GM10266 (cell line): ENCODE data around the gene RFX7.

Source experiments
- DNase-seq: peaks from one replicate; pipeline ENCODE4 v3.0.0; 2012; ENCODE audit errors: extremely low spot score
- TF ChIP-seq, protein P1 (sequence below): IDR thresholded peaks from 2 replicates; pipeline ENCODE4 v1.5.1; 2012; ENCODE audit warnings: mild to moderate bottlenecking, low read depth; ENCODE audit not compliant: control insufficient read depth, insufficient read depth; ENCODE audit errors: missing control alignments

The RFX7 gene

DNA sequence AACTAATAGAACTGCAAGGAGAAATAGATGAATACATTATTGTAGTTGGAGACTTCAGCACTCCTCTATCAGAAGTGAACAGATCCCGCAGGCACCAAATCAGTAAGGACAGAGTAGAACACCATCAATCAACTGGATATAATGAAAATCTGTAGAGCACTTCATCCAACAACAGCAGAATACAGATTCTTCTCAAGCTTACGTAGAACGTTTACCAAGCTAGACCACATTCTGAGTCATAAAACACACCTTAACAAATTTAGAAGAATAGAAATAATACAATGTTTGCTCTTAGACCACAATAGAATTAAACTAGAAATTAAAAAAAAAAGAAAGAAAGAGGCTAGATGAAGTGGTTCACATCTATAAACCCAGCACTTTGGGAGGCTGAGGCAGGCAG lies 179.5 kb downstream of the RFX7 start:
- DNase-seq, result no peak
- TF ChIP-seq, protein P1, sequence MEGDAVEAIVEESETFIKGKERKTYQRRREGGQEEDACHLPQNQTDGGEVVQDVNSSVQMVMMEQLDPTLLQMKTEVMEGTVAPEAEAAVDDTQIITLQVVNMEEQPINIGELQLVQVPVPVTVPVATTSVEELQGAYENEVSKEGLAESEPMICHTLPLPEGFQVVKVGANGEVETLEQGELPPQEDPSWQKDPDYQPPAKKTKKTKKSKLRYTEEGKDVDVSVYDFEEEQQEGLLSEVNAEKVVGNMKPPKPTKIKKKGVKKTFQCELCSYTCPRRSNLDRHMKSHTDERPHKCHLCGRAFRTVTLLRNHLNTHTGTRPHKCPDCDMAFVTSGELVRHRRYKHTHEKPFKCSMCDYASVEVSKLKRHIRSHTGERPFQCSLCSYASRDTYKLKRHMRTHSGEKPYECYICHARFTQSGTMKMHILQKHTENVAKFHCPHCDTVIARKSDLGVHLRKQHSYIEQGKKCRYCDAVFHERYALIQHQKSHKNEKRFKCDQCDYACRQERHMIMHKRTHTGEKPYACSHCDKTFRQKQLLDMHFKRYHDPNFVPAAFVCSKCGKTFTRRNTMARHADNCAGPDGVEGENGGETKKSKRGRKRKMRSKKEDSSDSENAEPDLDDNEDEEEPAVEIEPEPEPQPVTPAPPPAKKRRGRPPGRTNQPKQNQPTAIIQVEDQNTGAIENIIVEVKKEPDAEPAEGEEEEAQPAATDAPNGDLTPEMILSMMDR, result no peak

DNA sequence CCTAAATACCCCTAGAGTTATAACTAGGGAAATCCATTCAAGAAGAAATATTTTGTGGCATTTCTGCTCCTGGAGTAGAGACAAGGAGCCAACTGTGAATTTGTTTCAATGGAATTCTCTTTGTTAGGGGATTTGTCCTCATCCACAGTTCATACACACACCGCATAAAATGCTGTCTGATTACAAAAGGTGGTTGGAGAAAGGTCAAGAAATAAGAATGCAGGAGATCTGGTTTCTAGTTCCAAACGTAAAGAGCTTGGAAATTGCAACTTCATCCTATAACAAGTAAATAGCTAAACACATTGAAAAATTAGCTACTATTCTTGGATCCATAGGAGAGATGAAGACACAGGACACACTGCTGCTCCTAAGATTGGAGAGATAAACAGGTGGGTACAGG lies 184.0 kb downstream of the RFX7 start:
- TF ChIP-seq, protein P1, result no peak
- DNase-seq, result no peak

DNA sequence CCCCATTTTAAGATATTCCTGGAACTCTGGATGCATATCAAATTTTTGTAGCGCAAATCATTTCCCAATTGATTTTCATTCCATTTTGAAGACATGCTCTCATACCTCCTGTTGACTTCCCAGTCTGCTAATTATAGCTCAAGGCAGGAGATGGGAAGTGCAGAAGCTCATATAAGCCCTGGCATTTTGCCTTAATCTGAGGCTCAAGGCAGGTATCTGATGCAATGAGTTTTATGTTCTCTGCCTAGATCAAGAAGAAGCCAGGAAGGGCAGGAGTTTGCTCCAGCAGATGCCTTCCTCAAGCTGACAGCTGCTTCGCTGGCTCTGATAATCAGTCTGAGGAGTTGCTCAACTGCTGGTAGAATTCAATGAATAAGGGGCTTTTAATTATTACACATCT lies 184.7 kb downstream of the RFX7 start:
- no peak for DNase-seq
- TF ChIP-seq, protein P1, result no peak

DNA sequence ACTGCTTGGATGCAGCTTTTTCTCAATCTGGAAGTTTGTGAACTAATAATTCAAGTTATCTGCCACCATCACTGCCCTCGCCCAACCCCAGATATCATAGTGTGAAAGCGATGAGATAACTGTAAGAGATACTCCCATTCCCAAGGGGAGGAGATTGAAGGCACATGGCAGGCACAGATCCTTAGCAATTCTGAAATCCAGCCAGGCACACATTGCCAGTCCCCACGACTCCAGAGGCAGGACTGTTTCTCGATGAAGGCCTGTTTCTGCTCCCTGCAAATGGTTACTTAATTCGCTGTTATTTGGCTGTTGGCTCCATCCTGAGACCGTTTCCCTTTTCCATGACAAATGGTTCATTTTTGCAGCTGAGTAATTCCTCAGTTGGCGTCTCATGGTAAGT lies 187.1 kb downstream of the RFX7 start:
- no peak for DNase-seq
- TF ChIP-seq, protein P1, result no peak

DNA sequence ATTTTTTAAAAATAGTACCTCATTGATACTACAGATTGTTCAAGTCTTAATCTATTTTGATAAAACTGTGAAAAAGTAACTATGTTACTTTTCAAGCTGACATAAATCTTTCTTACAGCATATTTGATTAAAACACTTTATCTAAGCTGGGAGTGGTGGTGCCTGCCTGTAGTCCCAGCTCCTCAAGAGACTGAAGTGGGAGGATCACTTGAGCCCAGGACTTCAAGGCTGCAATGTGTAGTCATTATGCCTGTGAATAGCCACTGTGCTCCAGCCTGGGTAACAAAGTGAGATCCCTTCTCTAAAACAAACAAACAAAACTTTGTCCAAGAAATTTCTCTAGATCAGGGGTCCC lies 190.7 kb downstream of the RFX7 start:
- TF ChIP-seq, protein P1, result peak; percentile 18
- DNase-seq, result no peak

DNA sequence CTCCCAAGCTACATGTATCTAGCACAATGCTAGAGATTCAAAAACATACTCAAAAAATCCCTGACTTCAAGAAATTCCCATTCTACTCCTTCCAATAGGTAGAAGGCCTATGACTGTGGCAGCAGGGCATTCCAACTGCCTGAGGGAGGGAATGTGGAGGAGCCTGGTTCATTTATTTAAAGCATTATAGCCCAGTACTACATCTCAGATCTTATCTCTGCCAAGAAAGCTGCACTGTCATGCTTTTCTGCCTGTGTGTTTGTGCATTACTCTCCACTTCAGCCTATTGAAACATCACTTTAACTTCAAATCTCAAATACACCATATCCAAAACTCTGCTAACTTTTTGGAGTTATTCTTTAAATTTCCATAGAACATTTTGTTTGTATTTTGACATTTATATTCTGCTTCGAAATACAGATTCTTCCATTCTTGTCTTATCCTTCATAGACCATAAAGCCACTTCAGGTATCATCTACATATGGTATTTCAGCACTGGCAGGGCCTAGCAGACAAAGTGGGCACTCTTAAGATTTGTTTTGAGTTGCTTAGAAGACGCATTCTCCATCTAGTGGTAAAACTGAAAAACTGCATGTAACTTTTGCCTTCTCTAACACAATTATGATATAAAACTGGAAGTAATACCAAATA lies 191.2 kb downstream of the RFX7 start:
- TF ChIP-seq, protein P1, result peak; percentile 58
- DNase-seq, result peak; percentile 47

DNA sequence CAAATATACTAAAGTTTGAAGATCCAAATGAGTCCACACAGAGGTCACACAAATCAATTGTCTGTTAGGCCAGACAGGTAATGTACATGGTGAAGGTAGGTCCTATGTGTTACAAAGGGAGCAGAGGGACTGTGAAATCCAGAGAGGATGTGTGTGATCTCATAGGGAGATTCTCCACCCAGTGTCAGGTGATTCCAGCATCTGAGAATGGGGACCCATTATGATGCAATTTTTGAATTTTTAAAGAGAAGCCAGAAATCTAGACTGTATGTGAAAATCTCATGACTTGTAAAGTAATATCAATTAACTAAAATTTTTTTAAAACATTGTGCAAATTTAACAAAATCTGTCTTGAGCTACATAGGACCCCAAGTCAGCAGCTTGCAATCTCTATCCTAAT lies 192.0 kb downstream of the RFX7 start:
- no peak for DNase-seq
- TF ChIP-seq, protein P1, result no peak
